GM19467 (cell line): ENCODE results near the gene HS1BP3.

Experiments used
- ATAC-seq: cut with Tn5 transposase; IDR thresholded peaks from one replicate; pipeline ENCODE4 v1.9.1; 2021; ENCODE audit warnings: mild to moderate bottlenecking, moderate library complexity; ENCODE audit not compliant: unreplicated experiment

Gene HS1BP3

GRCh38 chr2:20619624-20620024, 31.3 kb downstream of the HS1BP3 start:
- ATAC-seq = no peak

GRCh38 chr2:20618886-20619521, 31.9 kb downstream of the HS1BP3 start:
- ATAC-seq = no peak

GRCh38 chr2:20618468-20618885, 32.4 kb downstream of the HS1BP3 start:
- ATAC-seq = no peak

GRCh38 chr2:20617892-20618467, 32.9 kb downstream of the HS1BP3 start:
- no peak for ATAC-seq

GRCh38 chr2:20617081-20617575, 33.8 kb downstream of the HS1BP3 start:
- no peak for ATAC-seq

- no peak for ATAC-seq
Measured at GRCh38 chr2:20616341-20616871, 34.5 kb downstream of the HS1BP3 start.

GRCh38 chr2:20615466-20616241, 35.2 kb downstream of the HS1BP3 start:
- no peak for ATAC-seq

GRCh38 chr2:20615068-20615465, 35.8 kb downstream of the HS1BP3 start:
- ATAC-seq = no peak

- ATAC-seq = no peak
Measured at GRCh38 chr2:20614201-20615067, 36.5 kb downstream of the HS1BP3 start.

GRCh38 chr2:20612925-20613916, 37.7 kb downstream of the HS1BP3 start:
- ATAC-seq = no peak

- ATAC-seq = no peak
Measured at GRCh38 chr2:20611844-20612356, 39.0 kb downstream of the HS1BP3 start.

GRCh38 chr2:20611077-20611843, 39.6 kb downstream of the HS1BP3 start:
- ATAC-seq = no peak

GRCh38 chr2:20609995-20610357, 40.9 kb downstream of the HS1BP3 start:
- no peak for ATAC-seq

- ATAC-seq = no peak
Measured at GRCh38 chr2:20609349-20609994, 41.4 kb downstream of the HS1BP3 start.

- no peak for ATAC-seq
Measured at GRCh38 chr2:20608666-20609348, 42.1 kb downstream of the HS1BP3 start.

GRCh38 chr2:20607446-20607845, 43.5 kb downstream of the HS1BP3 start:
- no peak for ATAC-seq

- ATAC-seq = no peak
Measured at GRCh38 chr2:20606198-20606597, 44.7 kb downstream of the HS1BP3 start.
